ENCODE measurements around the gene TMPRSS15. TPM values are rescaled to one million over a fixed set of nuclear protein-coding genes. Genes with fewer than 3 reads are reported as not detected.

The TMPRSS15 gene
- total RNA-seq, 1 experiment from 2014 or later = not detected

GRCh38 chr21:18334066-18334465 is 69.5 kb downstream of the TMPRSS15 start:
- no peaks in the 10 kb centered on the region for H3K27me3 ChIP-seq (ENCODE audit: insufficient read depth, low read length)
- H4K20me1 ChIP-seq (ENCODE audit: insufficient read depth) = no peaks in the 10 kb centered on the region
- ATAC-seq (no peak), DNase-seq (ENCODE audit: low read depth, low spot score) (no peak)
- no peak overlapping the region for H3K4me3 ChIP-seq (replicated peaks in 1 of 2; ENCODE audit: low read depth in 1 of 2, low read length in 2 of 2)
- H3K4me2 ChIP-seq (ENCODE audit: low read length) = no peak overlapping the region
- H3K36me3 ChIP-seq (ENCODE audit: control insufficient read depth in 1 of 2, insufficient read depth in 2 of 2, low read length in 2 of 2) = no peaks in the 10 kb centered on the region
- no peaks in the 10 kb centered on the region for H3K9me2 ChIP-seq (ENCODE audit: insufficient read depth)
- no peaks in the 10 kb centered on the region for H3K79me2 ChIP-seq (ENCODE audit: insufficient read depth, low read length)
- POLR2A ChIA-PET = no interaction called here
- RAD21 ChIA-PET (ENCODE audit: low non-redundant PET in 1 of 2, low total read pairs in 2 of 2, uncharacterized antibody in 2 of 2, unreplicated experiment in 2 of 2) = no interaction called here
- TF ChIP-seq EGR1 (IDR thresholded peaks at IDR 0.05; ENCODE audit: low read depth) = no peak
- no peak for TF ChIP-seq RAD21 (IDR thresholded peaks at IDR 0.05; ENCODE audit: low read depth)
- TF ChIP-seq EZH2phosphoT487 (IDR thresholded peaks at IDR 0.05; ENCODE audit: borderline replicate concordance) = no peak
- TF ChIP-seq CTCF (IDR thresholded peaks at IDR 0.05 in 2 of 3, conservative IDR thresholded peaks at IDR 0.05 in 1 of 3; ENCODE audit: borderline replicate concordance in 1 of 3, insufficient read depth in 1 of 3, low read depth in 2 of 3, low read length in 2 of 3) = no peak
- no peak for TF ChIP-seq JUND (IDR thresholded peaks at IDR 0.05)
- no peak for TF ChIP-seq POLR2A (IDR thresholded peaks at IDR 0.05; ENCODE audit: borderline replicate concordance, extremely low read depth, insufficient read depth, insufficient read length)
- TF ChIP-seq ATF3 (IDR thresholded peaks at IDR 0.05) = no peak
- TF ChIP-seq REST (IDR thresholded peaks at IDR 0.05; ENCODE audit: low read depth) = no peak
- TF ChIP-seq EZH2 (IDR thresholded peaks at IDR 0.05) = no peak
- no peak for TF ChIP-seq FOSL1 (IDR thresholded peaks at IDR 0.05; ENCODE audit: low read depth)
- no peak for TF ChIP-seq CBX3 (IDR thresholded peaks at IDR 0.05; ENCODE audit: low read depth)
- no peak for TF ChIP-seq ELF1 (IDR thresholded peaks at IDR 0.05; ENCODE audit: borderline replicate concordance, low read depth)
- no peak for TF ChIP-seq TCF7L2 (IDR thresholded peaks at IDR 0.05; ENCODE audit: borderline replicate concordance, extremely low read depth, insufficient read depth, insufficient read length)
- TF ChIP-seq SIN3A (IDR thresholded peaks at IDR 0.05; ENCODE audit: low read depth) = no peak
- no peak for TF ChIP-seq SRF (IDR thresholded peaks at IDR 0.05; ENCODE audit: low read depth)
- TF ChIP-seq ZBTB33 (IDR thresholded peaks at IDR 0.05; ENCODE audit: extremely low read depth, insufficient replicate concordance, low read length) = no peak
- no peak for TF ChIP-seq SP1 (IDR thresholded peaks at IDR 0.05; ENCODE audit: low read depth)
- TF ChIP-seq YY1 (IDR thresholded peaks at IDR 0.05; ENCODE audit: extremely low read depth, insufficient replicate concordance, low read depth, low read length) = no peak
- H2AFZ ChIP-seq (ENCODE audit: low read depth, low read length, poor library complexity, severe bottlenecking) = no peak overlapping the region
- CTCF ChIA-PET = no interaction called here
- intact Hi-C loops (cut with micrococcal nuclease) = no loop called here
- no peak overlapping the region for H3K9ac ChIP-seq (ENCODE audit: low read length)
- BruUV-seq (replicated peaks) = no TSS peak
- H3K4me1 ChIP-seq (ENCODE audit: control insufficient read depth in 1 of 2, insufficient read depth in 2 of 2, low read length in 2 of 2) = no peaks in the 10 kb centered on the region
- H3K9me3 ChIP-seq (ENCODE audit: control insufficient read depth in 1 of 2, insufficient read depth in 1 of 2, low read depth in 1 of 2, low read length in 2 of 2) = peaks cover 16 to 19% of the 10 kb centered on the region in 2 experiments; a peak in 2 of 4 replicates
- H3K27ac ChIP-seq (ENCODE audit: low read depth, low read length) = no peak overlapping the region

Measured in HCT116 (cell line).